Activated T-cell treated with anti-CD3 and anti-CD28 coated beads, Interleukin-2, amount 50 U/mL, for 72 hours (primary cell): Measurements from ENCODE around the gene CNP. TPM values are rescaled to one million over a fixed set of nuclear protein-coding genes. Genes with fewer than 3 reads are reported as not detected.

Experiments
- ATAC-seq, 2 donors: fragments of 150-1000 bp; cut with Tn5 transposase; replicated peaks in 1 of 2; 2 replicates each; pipeline ENCODE4 v1.10.0; 2021; ENCODE audit warnings: moderate library complexity in 2 of 2, mild to moderate bottlenecking in 1 of 2
- DNase-seq, 2 donors: peaks; one replicate each; pipeline ENCODE4 v3.0.0; 2021 to 2022; ENCODE audit warnings: mixed read lengths in 1 of 2
- H3K27ac Mint-ChIP-seq: one replicate; pipeline ENCODE4 v1.8.0; 2022; ENCODE audit warnings: mild to moderate bottlenecking, moderate library complexity, mixed read lengths
- H3K27me3 Mint-ChIP-seq: one replicate; pipeline ENCODE4 v1.8.0; 2022; ENCODE audit warnings: low read depth, mixed read lengths
- H3K36me3 Mint-ChIP-seq, 2 donors: one replicate each; pipeline ENCODE4 v1.8.0; 2022; ENCODE audit warnings: mixed read lengths in 2 of 2, mild to moderate bottlenecking in 1 of 2; ENCODE audit not compliant: insufficient read depth in 2 of 2
- H3K4me1 Mint-ChIP-seq: one replicate; pipeline ENCODE4 v1.8.0; 2022; ENCODE audit warnings: low read depth, mixed read lengths
- H3K4me3 Mint-ChIP-seq, 2 donors: one replicate each; pipeline ENCODE4 v1.8.0; 2022; ENCODE audit warnings: mild to moderate bottlenecking in 2 of 2, mixed read lengths in 2 of 2, moderate library complexity in 2 of 2
- H3K9me3 Mint-ChIP-seq, 2 donors: one replicate each; pipeline ENCODE4 v1.8.0; 2022; ENCODE audit warnings: mixed read lengths in 2 of 2
- total RNA-seq, 2 donors: library from RNA; stranded (reverse); gene quantifications; one replicate each; pipeline ENCODE4 v1.2.3, GENCODE V29; 2022

Gene CNP
- total RNA-seq, 2 donors from 2014 or later, result 51.4 to 53.8 TPM

DNA sequence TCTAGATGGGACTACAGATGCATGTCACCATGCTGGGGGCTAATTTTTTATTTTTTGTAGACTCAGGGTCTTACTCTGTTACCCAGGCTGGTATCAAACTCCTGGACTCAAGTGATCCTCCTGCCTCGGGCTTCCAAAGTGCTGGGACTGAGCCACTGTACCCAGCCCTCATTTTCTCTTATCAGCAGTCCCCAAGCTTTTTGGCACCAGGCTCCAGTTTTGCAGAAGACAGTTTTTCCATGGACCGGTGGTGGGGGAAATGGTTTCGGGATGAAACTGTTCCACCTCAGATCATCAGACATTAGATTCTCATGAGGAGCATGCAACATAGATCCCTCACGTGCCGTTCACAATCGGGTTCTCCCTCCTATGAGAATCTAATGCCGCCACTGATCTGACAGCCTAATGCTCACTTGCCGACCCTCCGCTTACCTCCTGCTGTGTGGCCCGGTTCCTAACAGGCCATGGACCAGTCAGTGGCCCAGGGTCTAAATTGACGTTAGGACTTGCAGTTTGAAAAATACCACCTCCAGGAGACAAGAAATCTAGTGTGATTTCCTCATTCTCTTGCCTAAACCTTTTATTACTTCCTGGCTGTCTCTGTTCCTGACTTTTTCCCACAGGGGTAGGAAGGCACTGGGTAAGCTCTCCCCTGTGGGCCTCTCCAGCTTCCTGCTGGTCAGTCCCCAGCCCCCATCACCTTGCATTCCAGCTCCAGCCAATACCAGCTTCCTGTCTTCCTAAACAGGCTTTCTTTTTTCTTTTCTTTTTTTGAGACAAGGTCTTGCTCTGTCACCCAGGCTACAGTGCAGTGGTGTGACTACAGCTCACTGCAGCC is 9.3 kb upstream of the CNP start:
- Mint-ChIP-seq H3K9me3 (no peaks in the 10 kb centered on the region), H3K4me1 (no peaks in the 10 kb centered on the region), H3K27me3 (no peaks in the 10 kb centered on the region), H3K36me3 (no peaks in the 10 kb centered on the region), H3K27ac (no peak overlapping the region), H3K4me3 (no peak overlapping the region)
- DNase-seq (no peak), ATAC-seq (no peak)

- DNase-seq (no peak), ATAC-seq (no peak)
- Mint-ChIP-seq H3K9me3 (no peaks in the 10 kb centered on the region), H3K27me3 (no peaks in the 10 kb centered on the region), H3K36me3 (no peaks in the 10 kb centered on the region), H3K4me3 (no peak overlapping the region), H3K4me1 (peaks cover 4% of the 10 kb centered on the region), H3K27ac (no peak overlapping the region)
Observed at GRCh38 chr17:41957869-41958439, 8.6 kb upstream of the CNP start.

GRCh38 chr17:41959030-41959335 is 7.6 kb upstream of the CNP start:
- DNase-seq (no peak), ATAC-seq (no peak)
- Mint-ChIP-seq H3K4me3 (no peak overlapping the region), H3K36me3 (no peaks in the 10 kb centered on the region), H3K4me1 (peaks cover 4% of the 10 kb centered on the region), H3K27ac (no peak overlapping the region), H3K27me3 (no peaks in the 10 kb centered on the region), H3K9me3 (no peaks in the 10 kb centered on the region)

GRCh38 chr17:41959336-41960095 is 7.1 kb upstream of the CNP start:
- H3K27me3 Mint-ChIP-seq, result no peaks in the 10 kb centered on the region
- H3K4me1 Mint-ChIP-seq, result peaks cover 4% of the 10 kb centered on the region
- ATAC-seq (no peak), DNase-seq (no peak)
- H3K27ac Mint-ChIP-seq, result no peak overlapping the region
- H3K4me3 Mint-ChIP-seq, result no peak overlapping the region
- H3K9me3 Mint-ChIP-seq, result no peaks in the 10 kb centered on the region
- no peaks in the 10 kb centered on the region for H3K36me3 Mint-ChIP-seq

DNA sequence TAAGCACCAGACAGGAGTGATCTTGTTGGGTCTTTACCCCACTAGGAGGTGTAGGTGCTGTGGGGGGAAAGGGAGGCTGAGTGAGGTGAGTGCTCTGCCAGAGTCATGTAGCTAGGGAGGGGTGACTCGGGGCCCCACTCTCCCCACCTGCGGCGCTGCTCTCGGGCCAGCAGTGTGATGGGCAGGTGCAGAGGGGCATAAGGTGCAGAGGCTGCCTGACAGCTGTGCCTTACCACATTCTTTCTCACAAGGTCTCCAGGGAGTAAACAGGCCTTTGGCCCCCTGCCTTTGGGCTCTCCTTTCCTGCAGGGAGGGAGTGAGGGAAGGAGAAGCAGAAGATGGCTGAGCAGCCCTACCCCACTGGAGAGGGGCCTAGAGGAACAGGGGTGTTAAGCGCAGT is 4.5 kb upstream of the CNP start:
- Mint-ChIP-seq H3K36me3 (no peaks in the 10 kb centered on the region), H3K4me3 (no peak overlapping the region), H3K27ac (no peak overlapping the region), H3K4me1 (peaks cover 18% of the 10 kb centered on the region), H3K9me3 (no peaks in the 10 kb centered on the region), H3K27me3 (no peaks in the 10 kb centered on the region)
- no peak for DNase-seq
- ATAC-seq, result no peak

GRCh38 chr17:41962768-41963434 is 3.7 kb upstream of the CNP start:
- Mint-ChIP-seq H3K4me1 (peaks cover 25% of the 10 kb centered on the region), H3K27me3 (no peaks in the 10 kb centered on the region), H3K27ac (peak overlapping the region; percentile 53), H3K9me3 (no peaks in the 10 kb centered on the region), H3K4me3 (no peak overlapping the region), H3K36me3 (no peaks in the 10 kb centered on the region)
- ATAC-seq (peak; percentile 26 to 31), DNase-seq (peak; percentile 77 to 80)

DNA sequence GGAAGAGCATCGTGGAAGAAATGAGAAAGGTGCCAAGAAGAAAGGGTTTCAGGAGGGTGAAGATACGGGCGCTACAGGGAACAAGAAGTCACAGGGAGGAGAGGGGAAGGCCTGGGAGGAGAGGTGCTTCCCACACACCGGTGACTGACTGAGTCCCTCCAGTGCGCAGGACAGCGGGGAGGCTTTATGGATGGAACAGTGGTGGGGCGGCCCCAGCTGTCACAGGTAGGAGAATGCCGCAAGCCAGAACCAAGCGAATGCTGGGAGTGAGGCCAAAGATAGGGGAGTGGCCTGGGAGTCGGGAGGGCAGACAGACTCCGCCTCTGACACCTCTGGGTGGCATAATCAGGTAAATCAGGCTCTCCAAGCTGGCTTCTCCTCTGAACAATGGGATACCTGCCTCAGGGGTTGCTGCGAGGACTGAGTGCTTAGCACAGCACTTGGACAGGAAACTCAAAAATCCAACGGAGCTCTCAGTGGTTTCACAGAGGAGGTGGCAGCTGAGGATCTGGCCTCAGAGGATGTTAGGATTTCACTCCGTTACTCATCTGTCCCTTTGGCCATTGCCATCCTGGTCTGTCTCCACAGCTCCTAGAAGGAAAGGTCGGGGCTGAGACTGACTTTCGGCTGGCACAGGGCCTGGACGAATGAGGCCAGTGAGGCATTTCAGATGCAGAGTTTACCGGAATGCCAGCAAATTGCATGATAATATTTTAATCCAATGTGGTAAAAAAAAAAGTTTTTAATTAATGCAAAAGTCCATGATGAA is 717 bp upstream of the CNP start:
- Mint-ChIP-seq H3K4me1 (peaks cover 46% of the 10 kb centered on the region), H3K4me3 (peak overlapping the region; percentile 73 to 79), H3K27me3 (no peaks in the 10 kb centered on the region), H3K36me3 (peaks cover 3% of the 10 kb centered on the region in 2 donors), H3K27ac (peak overlapping the region; percentile 31), H3K9me3 (no peaks in the 10 kb centered on the region)
- peak; percentile 61 to 63 for DNase-seq
- ATAC-seq, result peak; percentile 33 to 37

GRCh38 chr17:41967141-41967920 is 736 bp downstream of the CNP start:
- Mint-ChIP-seq H3K4me1 (peaks cover 55% of the 10 kb centered on the region), H3K36me3 (peaks cover 5 to 6% of the 10 kb centered on the region in 2 donors), H3K27me3 (no peaks in the 10 kb centered on the region), H3K27ac (peak overlapping the region; percentile 85), H3K4me3 (peak overlapping the region; percentile 73 to 79), H3K9me3 (no peaks in the 10 kb centered on the region)
- DNase-seq (peak; percentile 57 to 58), ATAC-seq (peak; percentile 24 to 27)

- Mint-ChIP-seq H3K27me3 (no peaks in the 10 kb centered on the region), H3K9me3 (no peaks in the 10 kb centered on the region), H3K36me3 (peaks cover 5 to 7% of the 10 kb centered on the region in 2 donors), H3K4me1 (peaks cover 55% of the 10 kb centered on the region), H3K27ac (peak overlapping the region; percentile 40), H3K4me3 (peak overlapping the region; percentile 73 to 79)
- no peak for ATAC-seq
- no peak for DNase-seq
Observed at GRCh38 chr17:41967921-41968578, 1.5 kb downstream of the CNP start.

DNA sequence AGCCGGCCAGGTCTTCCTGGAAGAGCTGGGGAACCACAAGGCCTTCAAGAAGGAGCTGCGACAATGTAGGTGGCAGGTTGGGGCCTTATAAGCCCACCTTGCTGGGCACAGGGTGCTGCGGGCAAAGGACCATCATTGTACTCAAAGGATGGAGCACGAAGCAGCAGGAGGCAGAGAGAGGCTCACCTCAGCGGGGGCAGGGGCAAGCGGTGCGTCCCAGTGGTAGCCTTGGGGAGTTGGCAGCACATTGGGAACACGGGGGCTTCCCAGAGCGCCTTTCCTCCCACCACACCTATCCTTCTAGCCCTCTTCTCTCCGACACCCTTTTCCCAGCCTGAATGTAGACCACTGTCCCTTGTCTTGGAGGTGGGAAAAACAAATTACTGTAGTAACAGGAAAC is 2.1 kb downstream of the CNP start:
- no peaks in the 10 kb centered on the region for H3K27me3 Mint-ChIP-seq
- ATAC-seq, result no peak
- peak overlapping the region in 1 of 2 donors; percentile 79 for H3K4me3 Mint-ChIP-seq
- no peak for DNase-seq
- no peaks in the 10 kb centered on the region for H3K9me3 Mint-ChIP-seq
- H3K27ac Mint-ChIP-seq, result no peak overlapping the region
- H3K4me1 Mint-ChIP-seq, result peaks cover 55% of the 10 kb centered on the region
- H3K36me3 Mint-ChIP-seq, result peaks cover 7 to 8% of the 10 kb centered on the region in 2 donors

GRCh38 chr17:41970901-41971331 is 4.3 kb downstream of the CNP start:
- H3K27ac Mint-ChIP-seq, result no peak overlapping the region

More at GRCh38 chr17:41970901-41971331, 4.3 kb downstream of the CNP start:
- Mint-ChIP-seq H3K9me3 (no peaks in the 10 kb centered on the region), H3K4me3 (peak overlapping the region in 1 of 2 donors; percentile 3), H3K36me3 (peaks cover 7 to 9% of the 10 kb centered on the region in 2 donors), H3K27me3 (no peaks in the 10 kb centered on the region), H3K4me1 (peaks cover 44% of the 10 kb centered on the region)
- DNase-seq (no peak), ATAC-seq (no peak)
